ENCODE data around the gene ELL. TPM values are rescaled to one million over a fixed set of nuclear protein-coding genes. Genes with fewer than 3 reads are reported as not detected.

The ELL gene
- total RNA-seq, 1 donor from 2014 or later, result 19.2 TPM

DNA sequence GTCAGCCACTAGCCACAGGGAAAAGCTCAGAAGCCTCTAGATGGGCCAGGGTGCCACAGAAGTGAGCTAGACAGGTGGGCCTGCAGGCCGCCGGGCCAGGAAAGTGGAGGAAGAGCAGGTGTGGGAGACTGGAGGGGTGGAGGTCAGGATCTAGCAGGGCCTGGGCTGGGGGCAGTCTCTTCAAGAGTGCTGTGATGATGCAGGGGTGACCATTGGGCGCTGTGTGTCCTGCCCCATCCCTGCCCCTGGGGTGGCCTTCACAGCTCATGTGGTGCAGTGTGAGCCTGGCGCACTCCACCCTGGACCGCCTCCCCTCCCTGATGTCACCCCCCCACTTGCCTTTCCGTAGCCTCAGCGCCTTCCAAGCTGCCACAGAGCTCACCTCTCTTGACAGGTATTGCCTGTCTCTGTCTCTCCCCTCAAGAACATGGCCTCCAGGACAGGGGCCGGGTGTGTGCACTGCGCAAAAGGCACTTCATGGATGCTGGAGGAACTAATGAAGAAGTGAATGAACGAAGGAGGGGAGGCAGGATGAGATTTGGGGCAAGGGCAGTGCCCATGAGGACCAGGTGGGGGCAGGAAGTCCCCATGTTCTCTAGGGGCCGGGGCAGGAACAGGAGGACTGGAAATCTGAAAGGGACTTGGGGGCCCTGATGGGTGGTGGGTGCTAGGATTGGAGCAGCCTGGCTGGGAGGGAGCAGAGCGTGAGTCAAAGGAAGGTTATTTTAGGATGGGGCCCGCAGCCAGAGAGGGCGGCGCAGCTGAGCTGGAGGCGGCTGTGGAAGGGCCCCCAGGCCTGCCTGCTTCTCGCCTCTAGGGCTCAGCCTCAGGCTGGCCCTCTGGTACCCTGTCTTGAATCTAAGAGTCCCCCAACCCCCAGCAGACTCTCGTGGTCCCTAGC is 96.1 kb downstream of the ELL start:
- H3K36me3 Mint-ChIP-seq, result no peaks in the 10 kb centered on the region
- H3K9me3 Mint-ChIP-seq, result no peaks in the 10 kb centered on the region
- TF ChIP-seq, protein P1, sequence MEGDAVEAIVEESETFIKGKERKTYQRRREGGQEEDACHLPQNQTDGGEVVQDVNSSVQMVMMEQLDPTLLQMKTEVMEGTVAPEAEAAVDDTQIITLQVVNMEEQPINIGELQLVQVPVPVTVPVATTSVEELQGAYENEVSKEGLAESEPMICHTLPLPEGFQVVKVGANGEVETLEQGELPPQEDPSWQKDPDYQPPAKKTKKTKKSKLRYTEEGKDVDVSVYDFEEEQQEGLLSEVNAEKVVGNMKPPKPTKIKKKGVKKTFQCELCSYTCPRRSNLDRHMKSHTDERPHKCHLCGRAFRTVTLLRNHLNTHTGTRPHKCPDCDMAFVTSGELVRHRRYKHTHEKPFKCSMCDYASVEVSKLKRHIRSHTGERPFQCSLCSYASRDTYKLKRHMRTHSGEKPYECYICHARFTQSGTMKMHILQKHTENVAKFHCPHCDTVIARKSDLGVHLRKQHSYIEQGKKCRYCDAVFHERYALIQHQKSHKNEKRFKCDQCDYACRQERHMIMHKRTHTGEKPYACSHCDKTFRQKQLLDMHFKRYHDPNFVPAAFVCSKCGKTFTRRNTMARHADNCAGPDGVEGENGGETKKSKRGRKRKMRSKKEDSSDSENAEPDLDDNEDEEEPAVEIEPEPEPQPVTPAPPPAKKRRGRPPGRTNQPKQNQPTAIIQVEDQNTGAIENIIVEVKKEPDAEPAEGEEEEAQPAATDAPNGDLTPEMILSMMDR (IDR thresholded peaks at IDR 0.05; ENCODE audit: unreplicated experiment), result no peak
- peak overlapping the region; percentile 3 for H3K27ac Mint-ChIP-seq
- H3K27me3 Mint-ChIP-seq (ENCODE audit: low read depth), result no peaks in the 10 kb centered on the region
- H3K4me3 Mint-ChIP-seq, result no peak overlapping the region
- DNase-seq (ENCODE audit: low spot score in 2 of 2, unreplicated experiment in 2 of 2), result no peak
- peaks cover 42% of the 10 kb centered on the region for H3K4me1 Mint-ChIP-seq

DNA sequence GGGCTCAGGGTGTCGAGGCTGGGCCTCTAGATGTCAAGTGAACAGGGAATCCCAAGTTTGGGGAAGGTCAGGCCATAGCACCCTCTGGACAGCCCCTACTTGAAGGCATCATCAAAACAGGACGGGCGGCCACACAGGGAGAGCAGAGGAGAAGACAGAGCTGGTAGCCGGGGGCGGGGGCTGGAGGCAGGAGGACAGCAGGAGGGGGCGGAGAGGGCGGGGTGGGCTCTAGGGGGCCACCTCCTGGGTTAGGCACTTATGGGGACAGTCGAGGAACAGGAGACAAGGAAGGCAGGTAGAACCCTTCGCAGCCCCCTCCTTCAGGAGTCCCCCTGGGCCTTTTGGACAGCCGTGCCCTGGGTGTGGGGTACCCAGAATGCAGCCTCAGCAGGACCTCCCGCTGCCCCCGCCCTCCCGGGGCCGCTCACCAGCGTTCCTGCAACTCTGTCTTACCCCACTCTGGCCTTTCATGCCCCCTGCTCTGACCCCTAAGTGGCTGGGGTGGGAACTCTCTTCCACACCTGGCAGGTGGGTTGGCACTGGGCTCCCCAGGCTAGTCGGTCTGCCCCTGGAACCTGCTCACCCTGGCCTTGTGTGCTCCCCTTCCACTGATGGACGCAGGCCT is 96.9 kb downstream of the ELL start:
- TF ChIP-seq, protein P1 (IDR thresholded peaks at IDR 0.05; ENCODE audit: unreplicated experiment), result no peak
- Mint-ChIP-seq H3K27me3 (ENCODE audit: low read depth) (no peaks in the 10 kb centered on the region), H3K9me3 (no peaks in the 10 kb centered on the region), H3K36me3 (no peaks in the 10 kb centered on the region), H3K4me3 (no peak overlapping the region), H3K4me1 (peaks cover 44% of the 10 kb centered on the region), H3K27ac (no peak overlapping the region)
- DNase-seq (ENCODE audit: low spot score in 2 of 2, unreplicated experiment in 2 of 2), result no peak

DNA sequence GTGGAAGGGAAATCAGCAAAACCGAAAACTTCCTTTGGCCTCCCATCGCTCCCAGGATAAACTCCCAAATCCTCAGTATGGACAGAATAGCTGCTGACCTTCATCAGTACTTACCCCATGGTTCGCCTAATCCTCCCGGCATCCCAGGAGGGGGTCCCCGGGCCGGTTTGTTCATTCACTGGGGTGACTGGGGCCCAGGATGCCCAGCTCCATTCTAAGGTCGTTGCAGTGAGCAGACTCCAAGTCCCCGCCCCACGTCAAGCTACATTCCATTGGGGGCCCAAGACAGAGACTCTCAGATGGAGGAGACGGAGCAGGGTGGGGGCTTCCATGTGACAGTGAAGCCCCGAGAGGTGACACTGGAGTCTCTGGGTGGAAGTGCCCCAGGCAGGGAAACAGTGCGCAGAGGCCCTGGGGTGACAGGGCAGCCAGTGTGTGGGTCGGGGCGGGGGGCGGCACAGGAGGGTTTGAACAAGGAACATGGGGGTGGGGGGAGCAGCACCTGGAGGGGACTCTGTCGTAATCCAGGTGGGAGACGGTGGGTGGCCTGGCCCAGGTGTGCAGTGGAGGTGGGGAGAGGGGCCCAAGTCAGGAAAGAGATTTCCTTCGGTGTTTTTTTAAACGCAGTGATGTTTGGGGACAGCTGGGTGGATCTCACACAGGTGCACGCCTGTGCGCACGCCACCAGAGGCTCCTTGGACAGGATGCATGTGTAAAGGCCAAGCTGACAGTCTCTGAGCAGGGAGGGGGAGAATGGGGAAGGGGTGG is 97.6 kb downstream of the ELL start:
- Mint-ChIP-seq H3K27me3 (ENCODE audit: low read depth) (no peaks in the 10 kb centered on the region), H3K9me3 (no peaks in the 10 kb centered on the region), H3K4me1 (peaks cover 39% of the 10 kb centered on the region), H3K36me3 (no peaks in the 10 kb centered on the region), H3K27ac (peak overlapping the region; percentile 64), H3K4me3 (no peak overlapping the region)
- TF ChIP-seq, protein P1 (IDR thresholded peaks at IDR 0.05; ENCODE audit: unreplicated experiment), result no peak
- DNase-seq (ENCODE audit: low spot score in 2 of 2, unreplicated experiment in 2 of 2), result no peak

DNA sequence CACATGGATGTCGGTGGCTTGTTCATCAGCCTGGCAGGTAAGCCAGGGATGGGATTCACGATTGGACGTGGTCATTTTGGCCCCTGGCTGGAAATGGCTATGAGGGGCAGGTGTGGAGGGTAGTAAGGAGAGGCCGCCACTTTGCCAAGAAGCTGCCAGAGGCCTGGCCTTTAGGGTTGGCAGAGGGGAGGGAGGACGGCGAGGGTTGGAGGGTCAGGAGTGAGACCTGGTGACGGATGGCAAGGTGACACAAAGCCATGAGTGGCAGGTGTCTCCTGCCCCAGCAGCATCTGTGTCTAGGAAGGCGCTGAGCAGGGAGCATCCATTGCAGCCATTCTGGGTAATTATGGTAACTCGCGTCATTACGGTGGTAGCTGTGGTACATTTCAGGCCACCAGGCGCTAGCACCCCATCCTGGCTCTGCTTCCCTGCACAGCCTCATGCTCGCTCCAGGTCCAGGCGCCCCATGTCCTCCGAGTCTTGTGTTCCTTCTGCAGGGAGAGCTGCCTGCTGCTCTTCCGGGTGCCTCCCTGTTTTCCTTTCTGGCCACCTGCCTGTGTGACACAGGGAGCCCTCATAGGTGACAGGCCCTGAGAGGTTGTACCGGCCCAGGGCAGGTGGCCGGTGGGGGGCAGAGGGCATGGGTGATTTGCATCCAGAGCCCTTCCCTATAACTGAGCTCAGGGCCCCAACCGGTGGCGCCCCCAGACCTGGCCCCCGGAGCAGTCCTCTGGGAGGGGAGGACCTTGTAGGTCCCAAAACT is 98.4 kb downstream of the ELL start:
- no peak overlapping the region for H3K27ac Mint-ChIP-seq
- H3K27me3 Mint-ChIP-seq (ENCODE audit: low read depth), result no peaks in the 10 kb centered on the region
- no peaks in the 10 kb centered on the region for H3K36me3 Mint-ChIP-seq
- TF ChIP-seq, protein P1 (IDR thresholded peaks at IDR 0.05; ENCODE audit: unreplicated experiment), result no peak
- H3K4me1 Mint-ChIP-seq, result peaks cover 45% of the 10 kb centered on the region
- H3K9me3 Mint-ChIP-seq, result no peaks in the 10 kb centered on the region
- DNase-seq (ENCODE audit: low spot score in 2 of 2, unreplicated experiment in 2 of 2), result no peak
- H3K4me3 Mint-ChIP-seq, result no peak overlapping the region

DNA sequence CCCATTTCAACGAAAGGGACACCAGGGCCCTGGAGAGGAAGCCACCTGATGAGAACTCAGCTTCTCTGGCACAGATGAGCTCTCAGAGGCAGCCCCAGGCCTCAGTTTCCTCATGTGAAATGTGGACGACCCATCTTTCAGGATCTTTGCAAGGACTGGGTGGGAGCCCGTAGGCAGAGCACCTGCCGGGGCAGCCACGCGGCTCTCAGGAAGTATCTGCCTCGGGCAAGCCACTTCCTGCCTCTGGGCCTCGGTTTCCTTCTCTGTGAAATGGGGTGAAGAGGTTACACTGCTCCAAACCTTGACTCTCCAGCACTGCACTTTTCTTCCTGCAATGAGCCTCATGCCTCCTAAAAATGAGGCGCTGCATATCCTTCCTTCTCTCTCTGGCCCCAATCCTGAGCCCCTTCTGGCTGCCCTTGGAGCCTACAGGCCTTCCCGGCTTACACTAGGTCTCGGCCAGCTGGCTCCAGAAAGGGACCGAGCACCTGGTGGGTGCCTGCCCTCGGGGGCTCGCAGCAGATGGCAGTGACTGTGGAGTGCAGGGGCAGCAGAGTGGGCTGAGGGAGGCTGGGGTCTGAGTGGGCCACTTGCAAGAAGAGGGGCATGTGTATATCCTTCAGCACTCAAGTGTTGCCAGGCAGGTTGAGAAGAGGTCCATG is 99.2 kb downstream of the ELL start:
- Mint-ChIP-seq H3K9me3 (no peaks in the 10 kb centered on the region), H3K4me3 (no peak overlapping the region), H3K4me1 (peaks cover 51% of the 10 kb centered on the region), H3K27me3 (ENCODE audit: low read depth) (no peaks in the 10 kb centered on the region), H3K27ac (no peak overlapping the region), H3K36me3 (no peaks in the 10 kb centered on the region)
- DNase-seq (ENCODE audit: low spot score in 2 of 2, unreplicated experiment in 2 of 2), result no peak
- TF ChIP-seq, protein P1 (IDR thresholded peaks at IDR 0.05; ENCODE audit: unreplicated experiment), result no peak
